MV-4-11 (cell line): ENCODE results near the gene CTSZ.
"Not testable (repeated sequence)": the region's sequence is repeated elsewhere in the genome, so short reads cannot be mapped to it uniquely, and the experiment has no call there.

Experiments used
- DNase-seq: peaks from one replicate; lab custom pipeline; 2025; lab: John Stamatoyannopoulos, UW

CTSZ gene

DNA sequence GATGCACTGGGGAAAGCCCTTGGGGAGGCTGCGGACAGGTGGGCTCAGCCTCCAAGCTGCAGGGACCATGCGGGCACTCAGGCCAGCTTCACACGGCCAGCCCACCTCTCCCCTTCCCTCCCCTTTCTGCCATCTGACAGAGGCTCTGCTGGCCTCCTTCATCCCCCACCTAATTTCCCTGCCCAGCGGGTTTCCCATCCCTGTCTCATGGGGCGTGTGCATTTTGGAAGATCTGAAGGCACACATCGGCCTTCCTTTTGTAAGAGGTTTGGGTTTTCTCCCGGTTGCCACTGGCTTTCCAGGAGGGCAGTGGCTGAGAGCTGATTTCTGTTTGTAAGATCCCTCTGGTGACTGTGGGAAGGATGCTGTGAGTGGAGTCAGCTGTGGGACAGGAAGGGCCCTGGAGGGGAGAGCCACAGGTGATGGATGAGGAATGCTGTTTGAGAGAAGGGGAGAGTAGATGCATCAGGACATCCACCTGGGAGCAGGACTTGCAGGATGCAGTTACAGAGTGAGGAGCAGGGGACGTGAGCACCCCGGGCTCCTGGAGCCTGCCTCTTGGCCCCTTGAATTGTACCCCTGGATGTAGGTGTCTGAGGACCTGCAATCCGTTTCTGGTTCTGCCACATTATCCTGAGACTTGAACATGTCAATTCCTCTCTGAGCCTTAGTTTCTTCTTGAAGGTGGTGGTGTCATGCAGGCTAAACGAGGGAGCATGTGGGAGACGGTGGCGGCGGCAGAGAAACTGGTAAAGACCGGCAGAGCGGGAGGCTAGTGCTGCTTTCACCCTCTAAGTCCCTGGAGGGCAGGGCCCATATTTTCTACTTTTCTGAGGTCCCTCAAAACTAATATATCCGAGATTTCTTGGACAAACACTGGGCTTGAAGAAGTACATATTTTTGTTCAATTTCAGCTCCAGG lies 6.2 kb upstream of the CTSZ start:
- DNase-seq: no peak

DNA sequence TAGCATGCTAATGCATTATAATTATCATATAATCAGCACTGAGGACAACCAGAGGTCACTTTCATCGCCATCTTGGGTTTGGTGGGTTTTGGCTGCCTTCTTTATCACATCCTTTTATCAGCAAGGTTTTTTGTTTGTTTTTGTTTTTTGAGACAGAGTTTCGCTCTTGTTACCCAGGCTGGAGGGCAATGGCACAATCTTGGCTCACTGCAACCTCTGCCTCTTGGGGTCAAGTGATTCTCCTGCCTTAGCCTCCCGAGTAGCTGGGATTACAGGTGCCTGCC lies 4.8 kb upstream of the CTSZ start:
- DNase-seq: not testable (repeated sequence)

DNA sequence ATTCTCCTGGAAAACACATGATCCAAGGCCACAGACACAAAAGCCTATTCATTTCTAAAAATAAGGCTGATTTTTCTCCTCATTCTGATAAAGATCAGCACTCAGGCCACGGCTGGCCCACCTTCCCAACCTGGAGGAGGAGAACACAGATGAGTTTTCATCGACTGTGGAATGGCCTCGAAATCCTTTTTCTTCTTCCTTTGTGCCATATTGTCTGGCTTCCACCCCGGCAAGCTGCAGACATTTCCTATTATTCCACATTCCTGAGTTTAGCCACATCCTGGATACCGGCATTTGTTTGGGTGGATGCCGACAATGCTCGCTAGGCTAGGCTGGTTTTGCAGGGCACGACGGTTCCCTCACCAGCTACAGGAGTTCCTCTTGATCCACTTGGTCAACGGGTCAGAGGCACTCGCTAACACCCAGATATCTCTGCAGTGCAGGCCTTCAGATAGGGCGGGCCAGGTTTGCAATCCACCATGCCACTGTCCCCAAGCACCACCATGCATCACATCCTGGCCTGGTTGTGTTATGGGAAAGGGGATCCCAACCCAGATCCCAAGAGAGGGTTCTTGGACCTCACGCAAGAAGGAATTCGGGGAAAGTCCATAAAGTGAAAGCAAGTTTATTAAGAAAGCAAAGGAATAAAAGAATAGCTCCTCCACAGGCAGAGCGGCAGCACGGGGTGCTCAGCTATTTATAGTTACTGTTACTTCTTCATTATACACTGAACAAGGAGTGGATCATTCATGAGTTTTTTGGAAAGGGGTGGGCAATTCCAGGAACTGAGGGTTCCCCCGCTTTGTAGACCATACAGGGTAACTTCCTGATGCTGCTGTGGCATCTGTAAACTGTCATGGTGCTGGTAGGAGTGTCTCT lies 4.2 kb upstream of the CTSZ start:
- DNase-seq: peak; percentile 85

DNA sequence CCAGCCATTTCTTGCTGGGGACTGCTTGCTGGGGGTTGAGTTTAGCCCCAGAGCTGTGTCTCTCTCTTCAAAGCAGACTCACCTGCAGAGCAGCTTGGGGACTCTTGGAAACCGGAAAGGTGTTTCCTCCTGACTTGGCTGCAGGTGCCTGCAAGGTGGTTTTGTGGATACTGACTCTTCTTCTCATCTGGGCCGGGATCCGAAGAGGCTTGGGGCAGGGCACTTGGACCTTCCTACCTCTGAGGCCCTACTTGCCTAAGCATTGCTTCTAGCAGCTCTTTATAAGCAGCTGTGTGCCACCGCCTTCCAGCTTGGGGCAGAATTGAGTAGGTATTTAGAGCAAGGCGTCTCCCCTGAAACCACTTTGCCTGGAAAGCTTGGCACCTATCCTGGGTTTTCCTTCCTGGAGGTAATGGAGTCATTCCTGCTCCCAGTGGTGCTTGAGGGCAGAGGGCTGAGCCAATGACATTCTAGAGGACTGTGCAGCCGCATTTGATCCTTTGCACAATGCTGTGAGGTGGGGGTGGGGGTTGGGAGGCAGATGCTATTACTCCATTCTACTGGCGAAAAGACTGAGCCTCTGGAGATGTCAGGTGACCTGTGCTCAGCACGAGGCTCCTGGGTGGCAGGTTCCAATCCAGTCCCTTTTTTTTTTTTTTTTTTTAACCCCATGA lies 3.4 kb upstream of the CTSZ start:
- no peak for DNase-seq

DNA sequence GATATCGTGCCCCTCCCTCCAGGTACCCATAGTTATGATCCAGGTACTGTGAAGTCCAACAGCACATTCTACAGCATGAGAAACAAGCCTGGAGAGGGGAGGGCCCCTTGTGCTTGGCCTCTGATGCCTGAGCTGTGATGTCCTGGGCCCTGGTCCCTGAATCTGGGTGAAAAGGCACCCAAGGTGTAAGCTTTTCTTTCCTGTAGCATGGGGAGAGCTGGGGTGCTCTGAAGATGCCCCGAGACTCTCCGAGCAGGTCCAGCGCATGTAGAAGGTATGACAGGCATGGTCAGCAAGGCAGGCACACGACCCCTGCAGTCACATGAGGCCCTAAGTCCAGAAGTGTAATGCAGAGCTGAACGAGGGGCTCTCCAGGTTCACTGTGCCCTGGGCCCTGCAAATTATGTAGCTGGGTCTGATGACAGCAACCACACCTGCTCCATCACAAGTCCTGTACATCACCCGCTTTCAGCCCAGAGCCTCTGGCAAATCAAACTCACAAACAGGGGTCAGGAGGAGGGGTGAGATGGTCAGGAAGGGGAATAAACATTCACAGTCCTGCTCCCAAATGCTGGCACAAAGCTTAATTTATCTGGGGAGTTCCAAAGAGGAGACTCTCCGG lies 1.8 kb upstream of the CTSZ start:
- no peak for DNase-seq

DNA sequence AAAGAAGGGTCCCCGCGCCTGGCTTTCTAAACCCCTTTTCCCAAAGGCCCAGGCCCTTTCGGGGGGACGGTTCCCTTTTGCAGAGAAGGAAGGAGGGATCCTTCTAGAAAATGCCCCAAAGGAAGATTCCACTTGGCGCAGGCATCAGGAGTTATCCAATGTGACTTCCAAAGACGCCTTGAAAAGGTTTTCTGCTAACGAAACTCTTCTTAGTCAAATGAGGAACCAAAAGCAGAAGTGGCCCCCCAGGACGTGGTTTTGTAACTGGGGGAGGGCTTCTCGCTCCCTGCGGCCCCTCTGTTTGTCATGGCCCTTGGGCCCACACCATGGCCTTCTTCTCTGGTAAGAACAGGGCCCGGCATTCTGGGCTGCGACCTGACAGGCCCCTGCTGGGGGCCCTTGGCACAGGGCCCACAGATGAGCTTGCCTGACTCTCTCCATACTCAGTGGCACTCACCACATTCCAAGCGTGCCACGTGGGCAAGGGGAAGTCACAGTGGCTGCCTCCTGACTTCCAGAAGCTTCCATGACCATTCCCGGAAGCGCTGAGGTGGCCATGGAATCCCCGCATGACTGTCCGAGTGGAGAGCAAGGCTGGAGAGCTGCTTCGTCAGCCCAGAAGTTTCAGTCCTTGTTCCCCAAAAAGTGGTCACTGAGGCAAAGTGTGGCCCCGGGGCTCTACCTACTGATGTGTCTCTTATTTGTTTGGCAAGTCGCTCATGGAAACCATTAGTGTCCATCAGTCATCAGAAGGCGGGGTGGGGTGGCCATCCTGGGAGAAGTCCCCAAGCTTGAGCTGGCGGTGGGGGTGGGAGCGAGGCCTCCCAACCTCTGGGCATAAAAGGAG lies 834 bp upstream of the CTSZ start:
- DNase-seq: peak; percentile 97

DNA sequence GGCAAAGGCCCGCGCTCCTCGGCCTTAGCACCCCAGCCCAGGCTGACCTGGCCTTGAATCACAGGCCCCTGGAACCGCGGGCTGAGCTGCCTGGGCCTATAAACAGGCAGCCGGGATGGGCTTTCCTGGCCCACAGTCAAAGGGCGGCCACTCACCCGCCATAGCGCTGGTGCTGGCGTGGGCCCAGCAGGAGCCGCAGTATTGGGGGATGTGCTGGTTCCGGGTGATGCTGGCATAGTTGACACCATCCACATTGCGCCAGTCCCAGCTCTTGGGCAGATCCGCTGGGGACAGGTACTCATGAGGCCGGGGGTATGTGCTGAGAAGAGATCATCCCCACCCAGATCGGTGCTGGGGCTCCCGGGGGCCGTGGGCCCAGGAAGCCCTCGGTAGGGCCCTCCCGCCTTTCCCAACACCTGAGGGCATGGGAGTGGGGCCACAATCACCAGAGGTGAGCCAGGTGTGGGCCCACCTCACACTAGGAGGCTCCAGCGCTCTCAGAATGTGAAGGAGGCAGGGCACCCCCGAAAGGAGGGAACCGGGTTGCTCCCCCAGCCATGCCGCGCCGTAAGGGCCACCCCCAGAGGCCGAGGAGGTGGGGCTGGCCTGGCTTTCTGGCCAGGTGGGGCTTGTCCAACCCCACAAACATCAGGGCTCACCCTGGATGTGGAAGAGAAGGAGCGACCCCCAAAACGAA lies 739 bp downstream of the CTSZ start:
- no peak for DNase-seq

DNA sequence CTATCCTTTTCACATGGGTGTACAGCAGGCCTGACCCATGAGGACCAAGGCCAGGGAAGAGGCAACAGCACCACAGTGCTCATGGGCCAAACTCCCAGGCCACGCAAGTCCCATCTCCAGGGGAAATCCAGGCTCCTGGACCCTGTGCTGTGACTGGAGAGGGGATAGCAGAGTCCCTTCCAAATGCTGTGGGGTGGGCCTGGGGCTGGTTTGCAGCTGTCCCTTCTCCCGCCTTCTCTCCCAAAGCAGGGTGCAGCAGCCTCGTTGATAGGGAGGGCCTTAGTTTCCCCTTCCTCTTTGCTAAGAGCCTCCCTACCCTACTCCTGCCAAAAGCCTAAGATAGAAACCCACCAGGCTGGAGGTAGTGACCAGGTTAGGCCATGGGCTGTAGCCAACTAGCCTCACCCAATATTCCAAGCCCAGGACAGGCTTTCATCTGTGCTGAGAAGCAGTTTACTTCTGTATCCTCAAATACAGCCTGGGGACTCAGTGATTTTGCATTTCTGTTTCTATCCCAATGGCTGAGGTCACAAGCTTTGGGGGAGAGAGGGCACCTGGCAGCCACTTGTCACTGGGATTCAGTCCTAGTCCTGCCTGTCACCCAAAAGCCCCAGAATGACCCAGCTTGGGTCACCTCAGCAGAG lies 1.4 kb downstream of the CTSZ start:
- no peak for DNase-seq

DNA sequence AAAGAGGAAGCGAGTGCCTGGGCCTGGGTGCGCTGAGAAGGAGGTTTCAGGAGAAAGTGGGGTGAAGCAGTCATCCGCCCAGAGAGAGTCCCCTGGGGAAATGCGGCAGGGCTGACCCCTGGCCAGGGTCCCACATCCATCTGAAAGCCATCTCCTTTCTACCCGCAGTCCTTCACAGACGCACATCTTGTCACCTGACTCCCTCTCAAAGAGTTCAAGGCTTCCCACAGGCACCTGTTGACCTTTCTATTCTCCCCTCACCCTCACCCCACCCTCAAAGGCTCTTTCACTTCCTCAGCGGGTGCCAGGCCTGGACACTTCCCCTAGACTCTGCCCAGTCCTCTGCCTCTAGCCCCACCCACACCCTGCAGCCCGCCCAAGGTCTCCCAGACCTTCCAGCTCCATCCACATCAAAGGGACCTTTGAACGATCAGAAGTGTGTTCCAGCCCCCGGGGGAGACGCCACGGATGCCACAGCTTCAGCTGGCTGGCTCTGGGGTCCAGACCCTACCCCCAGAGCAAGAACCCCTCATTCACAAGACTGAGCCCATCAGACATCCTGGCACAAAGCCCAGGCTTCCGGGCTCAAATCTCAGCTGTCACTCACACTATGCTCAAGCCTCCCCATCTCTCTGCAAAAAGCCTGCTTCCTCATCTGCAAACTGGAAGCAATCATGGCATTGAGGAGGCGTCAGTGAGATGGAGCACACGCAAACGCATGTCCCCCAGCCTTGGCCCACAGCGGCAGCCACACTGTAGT lies 2.1 kb downstream of the CTSZ start:
- DNase-seq: peak; percentile 95

DNA sequence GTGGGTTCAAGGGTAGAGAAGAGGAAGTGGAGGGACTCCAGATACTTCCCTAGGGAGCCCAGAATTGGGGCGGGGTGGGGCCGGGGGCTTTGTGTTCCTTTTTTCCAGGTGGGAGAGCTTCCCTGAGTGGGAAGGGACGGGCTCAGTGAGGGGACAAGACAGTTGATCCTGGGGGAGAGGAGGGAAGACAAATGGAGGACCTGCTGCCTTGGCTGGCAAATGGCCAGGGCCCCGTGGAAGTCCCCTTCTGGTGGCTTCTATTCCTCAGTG lies 2.6 kb downstream of the CTSZ start:
- DNase-seq: no peak

DNA sequence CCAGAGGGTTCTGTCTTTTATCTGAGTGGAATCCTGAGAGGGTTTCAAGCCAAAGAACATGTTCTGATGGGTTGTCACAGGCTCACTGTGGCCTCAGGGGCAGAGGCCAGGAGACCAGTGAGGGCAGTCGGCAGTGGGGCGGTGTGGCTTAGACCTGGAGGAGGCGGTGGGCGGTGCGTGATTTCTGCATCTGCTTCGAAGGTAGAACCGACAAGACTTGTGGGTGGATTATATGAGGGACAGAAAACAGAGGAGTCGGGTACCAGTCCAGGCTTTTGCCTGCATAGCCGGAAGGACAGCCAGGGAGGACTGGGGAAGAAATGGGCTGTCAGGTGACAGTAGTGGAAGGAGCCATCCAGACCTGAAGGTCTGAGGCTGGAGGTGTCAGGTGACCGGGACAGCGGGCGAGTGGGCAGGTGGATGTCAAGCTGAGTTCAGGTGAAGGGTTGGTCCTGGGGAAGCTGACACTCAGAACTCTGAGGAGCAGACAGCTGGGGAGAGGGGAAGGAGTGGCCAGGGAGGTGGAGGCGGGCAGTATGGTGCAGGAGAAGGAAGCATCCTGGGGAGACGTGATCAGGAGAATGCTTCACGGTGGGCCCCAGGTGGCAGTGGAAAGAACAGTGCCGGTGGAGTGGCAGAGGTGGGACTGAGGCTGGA lies 3.1 kb downstream of the CTSZ start:
- DNase-seq: no peak

DNA sequence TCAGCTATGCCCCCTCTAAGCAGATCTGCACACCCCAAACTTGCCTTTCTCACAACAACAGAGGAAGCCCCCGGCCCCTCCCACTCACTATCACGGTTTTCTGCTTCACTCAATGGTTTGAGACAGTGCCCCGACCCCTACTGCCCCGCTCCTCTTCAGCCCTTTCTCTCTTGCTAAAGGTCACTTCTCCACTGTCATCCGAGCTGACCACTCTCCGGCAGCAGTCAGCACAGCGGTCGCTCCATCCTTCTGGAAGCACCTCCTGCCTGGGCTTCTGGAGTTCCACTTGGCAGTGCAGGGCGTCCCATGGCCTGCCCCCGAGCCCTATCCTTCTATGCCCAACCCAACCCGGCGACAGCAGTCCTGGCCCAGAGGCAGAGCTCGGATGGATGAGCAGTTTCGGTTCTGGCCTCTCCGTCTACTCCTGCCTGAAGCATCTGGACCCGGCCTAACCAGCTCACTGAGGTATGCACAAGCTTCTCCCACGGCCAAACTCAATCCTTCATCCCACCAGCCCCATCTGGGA lies 4.1 kb downstream of the CTSZ start:
- DNase-seq: no peak

DNA sequence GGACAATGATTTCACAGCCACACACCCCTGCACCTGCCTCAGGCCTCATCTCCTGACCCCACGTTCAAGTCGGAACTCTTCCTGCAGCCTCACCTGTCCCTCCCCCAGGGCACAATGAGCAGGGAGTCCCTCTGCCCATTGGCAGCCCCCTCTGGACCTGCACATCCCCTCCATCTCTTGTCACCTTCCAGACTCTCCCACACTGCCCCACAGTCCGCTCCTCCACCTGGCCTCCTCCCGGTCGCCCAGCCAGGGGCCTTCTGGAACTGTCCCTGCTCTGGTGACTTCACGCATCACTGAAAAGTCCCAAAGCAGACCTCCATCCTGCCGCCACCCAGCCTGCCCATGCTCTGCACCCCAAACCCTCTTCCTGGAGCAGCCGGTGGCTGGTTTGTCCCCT lies 4.7 kb downstream of the CTSZ start:
- DNase-seq: no peak

DNA sequence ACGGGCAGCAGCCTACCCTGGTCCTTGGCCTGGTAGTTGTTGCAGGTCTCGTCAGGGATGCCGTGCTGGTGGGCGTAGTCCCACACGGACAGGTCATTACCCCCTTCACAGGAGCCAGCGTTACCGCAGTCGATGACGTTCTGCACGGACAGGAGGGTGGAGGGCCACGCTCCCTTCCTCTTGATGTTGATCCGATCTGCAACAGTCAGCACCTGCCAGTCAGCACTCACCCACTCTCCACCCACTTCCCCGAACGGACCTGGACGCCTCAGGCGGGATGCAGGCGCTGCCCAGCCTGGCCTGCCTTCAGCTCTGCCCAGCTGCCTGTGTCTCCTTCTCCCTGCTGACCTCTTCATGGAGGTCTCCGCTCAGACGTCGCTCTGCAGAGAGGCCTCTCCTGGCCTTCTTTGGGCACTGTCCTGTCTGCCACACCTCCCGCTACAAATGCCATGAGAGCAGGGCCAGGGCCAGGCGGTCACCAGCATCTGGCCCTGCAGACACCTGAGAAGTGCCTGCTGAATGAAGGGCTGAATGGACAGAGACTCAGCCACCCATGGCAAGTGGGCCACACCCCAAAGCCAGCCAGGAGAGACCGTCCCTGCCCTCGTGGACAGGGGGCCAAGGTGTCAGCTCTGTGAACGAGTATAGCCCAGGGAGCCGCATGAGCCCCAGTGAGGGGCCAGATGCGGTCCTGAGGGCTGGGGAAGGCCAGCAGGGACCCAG lies 5.4 kb downstream of the CTSZ start:
- no peak for DNase-seq

DNA sequence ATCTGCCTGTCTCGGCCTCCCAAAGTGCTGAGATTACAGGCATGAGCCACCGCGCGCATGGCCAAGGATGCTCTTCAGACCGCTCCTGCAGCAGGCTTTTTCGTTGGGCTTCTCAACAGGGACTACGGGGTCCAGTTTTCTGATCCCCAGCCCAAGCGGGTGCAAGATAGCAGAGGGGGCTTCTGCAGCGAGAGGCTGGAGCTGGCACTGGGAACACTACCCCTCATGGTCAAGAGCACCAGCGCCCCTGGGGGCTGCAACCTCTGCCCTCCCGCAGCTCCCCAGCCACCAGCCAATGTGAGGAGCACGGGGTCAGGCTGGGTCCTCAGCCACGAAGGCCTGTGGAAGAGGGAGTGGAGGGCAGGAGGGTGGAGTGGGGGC lies 6.0 kb downstream of the CTSZ start:
- no peak for DNase-seq

DNA sequence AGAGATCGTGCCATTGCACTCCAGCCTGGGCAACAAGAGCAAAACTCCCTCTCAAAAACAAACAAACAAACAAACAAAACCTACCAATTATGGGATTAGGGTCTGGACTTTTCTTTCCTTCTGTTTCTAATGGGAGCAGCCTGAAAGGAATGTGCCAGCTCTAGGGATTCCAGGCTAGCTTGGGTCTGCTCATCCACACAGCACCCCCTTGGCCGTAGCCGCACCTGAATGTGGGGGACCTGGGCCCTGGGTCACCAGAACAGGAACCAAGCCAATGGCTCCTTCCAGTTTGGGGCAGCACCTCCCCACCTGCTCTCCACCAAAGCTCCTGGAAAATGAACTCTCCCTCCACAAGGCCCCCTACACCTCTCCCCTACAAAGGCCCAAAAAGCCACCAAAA lies 6.7 kb downstream of the CTSZ start:
- no peak for DNase-seq

DNA sequence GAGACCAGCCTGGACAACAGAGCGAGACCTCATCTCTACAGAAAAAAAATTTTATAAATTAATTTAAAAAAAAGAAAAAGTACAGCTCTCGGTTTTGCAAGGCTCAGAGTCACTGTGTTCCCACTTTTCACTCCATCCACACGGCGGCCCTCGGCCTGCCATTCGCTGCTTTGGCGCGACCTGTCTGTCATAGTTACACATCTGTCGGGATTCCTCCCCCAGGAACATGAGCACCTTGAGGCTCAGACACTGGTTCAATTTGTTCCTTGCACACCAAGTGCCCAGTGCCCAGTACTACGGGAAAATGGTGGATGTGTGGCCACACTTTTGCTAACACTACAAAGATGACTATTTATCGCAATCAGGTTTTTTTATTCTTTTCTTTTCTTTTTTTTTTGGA lies 8.4 kb downstream of the CTSZ start:
- DNase-seq: no peak

DNA sequence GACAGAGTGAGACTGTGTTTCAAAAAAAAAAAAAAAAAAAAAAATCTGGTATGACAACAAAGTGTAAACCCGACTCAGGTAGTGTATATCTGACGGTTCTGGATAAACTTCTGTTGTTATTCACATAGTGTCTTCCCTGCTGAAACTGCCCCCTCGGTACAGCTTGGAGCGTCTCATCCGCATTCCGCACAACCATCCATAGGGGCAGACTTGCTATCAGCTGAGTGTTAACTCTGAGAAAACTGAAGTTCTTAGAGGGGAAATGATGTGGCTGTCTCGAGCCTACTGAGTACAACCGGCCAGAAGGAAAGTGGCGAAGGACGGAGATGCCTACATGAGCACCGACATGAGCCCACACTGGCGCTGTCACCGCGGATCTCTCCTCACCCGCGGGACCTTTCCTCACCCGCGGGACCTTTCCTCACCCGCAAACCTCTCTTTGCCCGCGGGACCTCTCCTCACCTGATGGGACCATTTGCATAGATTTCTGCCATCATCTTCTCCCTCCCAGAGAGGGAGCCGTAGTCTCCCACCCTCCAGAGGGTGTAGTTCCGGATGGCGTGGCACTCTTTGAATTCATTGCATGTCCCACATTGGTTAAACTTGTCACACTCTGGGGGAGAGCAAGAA lies 9.8 kb downstream of the CTSZ start:
- no peak for DNase-seq
